ENCODE results near the gene ITGB5. TPM values are rescaled to one million over a fixed set of nuclear protein-coding genes. Genes with fewer than 3 reads are reported as not detected.

ITGB5 gene
- total RNA-seq, 1 experiment from 2014 or later = 77.8 TPM

GRCh38 chr3:124887932-124888298 lies 750 bp upstream of the ITGB5 start (continued):
- TF ChIP-seq ZBTB33 (IDR thresholded peaks at IDR 0.05; ENCODE audit: extremely low read depth, insufficient replicate concordance, low read length) = no peak

DNA sequence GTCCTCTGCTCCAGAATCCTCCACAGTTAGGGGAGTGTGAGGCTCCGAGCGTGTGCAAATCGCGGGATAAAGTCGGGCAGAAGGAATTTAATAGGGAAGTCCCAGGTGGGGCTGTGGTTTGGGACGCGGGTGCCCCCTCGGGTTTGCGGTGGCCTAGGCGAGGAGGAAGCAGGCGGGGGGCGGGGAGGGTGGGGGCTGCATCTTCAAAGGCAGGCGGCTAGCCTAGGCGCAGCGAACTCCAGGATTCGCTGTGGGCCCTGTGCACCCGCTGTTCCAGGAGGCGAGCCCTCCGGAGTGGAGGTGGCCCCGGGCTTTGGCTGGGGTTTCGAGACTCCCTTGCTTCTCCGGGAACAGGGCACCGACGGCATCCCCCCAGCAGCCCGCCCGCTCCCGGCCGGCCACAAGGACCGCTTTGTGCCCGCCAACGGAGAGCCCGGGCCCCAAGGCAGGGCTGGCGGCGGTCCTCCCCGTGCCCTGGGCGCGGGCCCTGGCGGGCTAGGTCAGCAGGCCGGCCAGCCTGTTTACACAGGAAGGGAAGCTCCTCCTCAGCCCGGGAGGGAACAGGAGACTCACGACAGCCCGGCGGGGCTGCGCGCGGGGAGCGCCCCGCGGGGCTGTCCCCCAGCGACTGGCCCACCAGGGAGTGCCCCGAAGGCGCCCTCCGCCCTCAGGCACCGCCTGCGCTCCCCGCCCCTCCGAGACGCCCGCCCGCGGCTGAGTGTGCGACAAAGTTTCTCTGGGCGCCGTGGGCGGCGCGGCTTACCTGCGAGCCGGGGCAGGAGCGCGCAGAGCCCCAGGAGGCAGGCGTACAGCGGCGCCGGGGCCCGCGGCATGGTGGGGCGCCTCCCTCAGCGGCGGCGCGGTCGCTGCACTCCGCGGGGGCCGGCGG lies 753 bp downstream of the ITGB5 start:
- ChIA-PET RAD21 (ENCODE audit: low non-redundant PET in 1 of 2, low total read pairs in 2 of 2, uncharacterized antibody in 2 of 2, unreplicated experiment in 2 of 2) (no interaction called here), CTCF (interaction anchor here (1.0 to 1.4 kb wide), 3 partner anchors 15 to 125 kb away, joined by 4 to 6 read pairs (median 4); no protein-coding TSS in a partner anchor), POLR2A (no interaction called here)
- no peaks in the 10 kb centered on the region for H4K20me1 ChIP-seq (ENCODE audit: insufficient read depth)
- H3K27me3 ChIP-seq (ENCODE audit: insufficient read depth, low read length) = no peaks in the 10 kb centered on the region
- peak overlapping the region; percentile 77 for H3K9ac ChIP-seq (ENCODE audit: low read length)
- H3K27ac ChIP-seq (ENCODE audit: low read depth, low read length) = peak overlapping the region; percentile 88
- ATAC-seq (peak; percentile 59), DNase-seq (ENCODE audit: low read depth, low spot score) (no peak)
- BruUV-seq (replicated peaks) = no TSS peak
- H3K9me3 ChIP-seq (ENCODE audit: control insufficient read depth in 1 of 2, insufficient read depth in 1 of 2, low read depth in 1 of 2, low read length in 2 of 2) = no peaks in the 10 kb centered on the region
- H3K36me3 ChIP-seq (ENCODE audit: control insufficient read depth in 1 of 2, insufficient read depth in 2 of 2, low read length in 2 of 2) = no peaks in the 10 kb centered on the region
- intact Hi-C loops (cut with micrococcal nuclease) = loop anchor here (1.0 kb wide), 3 partner anchors 7 to 117 kb away; no protein-coding TSS in a partner anchor
- H2AFZ ChIP-seq (ENCODE audit: low read depth, low read length, poor library complexity, severe bottlenecking) = no peak overlapping the region
- H3K4me2 ChIP-seq (ENCODE audit: low read length) = peak overlapping the region; percentile 97
- H3K4me1 ChIP-seq (ENCODE audit: control insufficient read depth in 1 of 2, insufficient read depth in 2 of 2, low read length in 2 of 2) = peaks cover 44 to 63% of the 10 kb centered on the region in 2 experiments
- H3K9me2 ChIP-seq (ENCODE audit: insufficient read depth) = no peaks in the 10 kb centered on the region
- H3K4me3 ChIP-seq (replicated peaks in 1 of 2; ENCODE audit: low read depth in 1 of 2, low read length in 2 of 2) = peak overlapping the region; percentile 61 to 78
- peaks cover 23% of the 10 kb centered on the region for H3K79me2 ChIP-seq (ENCODE audit: insufficient read depth, low read length)
- TF ChIP-seq JUND (IDR thresholded peaks at IDR 0.05) (no peak), SRF (IDR thresholded peaks at IDR 0.05; ENCODE audit: low read depth) (no peak), ELF1 (IDR thresholded peaks at IDR 0.05; ENCODE audit: borderline replicate concordance, low read depth) (no peak), EZH2 (IDR thresholded peaks at IDR 0.05) (no peak), SIN3A (IDR thresholded peaks at IDR 0.05; ENCODE audit: low read depth) (no peak; the same call in 1 of the 2 replicates), FOSL1 (IDR thresholded peaks at IDR 0.05; ENCODE audit: low read depth) (no peak), CTCF (IDR thresholded peaks at IDR 0.05 in 2 of 3, conservative IDR thresholded peaks at IDR 0.05 in 1 of 3; ENCODE audit: borderline replicate concordance in 1 of 3, insufficient read depth in 1 of 3, low read depth in 2 of 3, low read length in 2 of 3) (no peak), POLR2A (IDR thresholded peaks at IDR 0.05; ENCODE audit: borderline replicate concordance, extremely low read depth, insufficient read depth, insufficient read length) (peak; percentile 20), ZFX (IDR thresholded peaks at IDR 0.05) (no peak; the same call in 1 of the 2 replicates), CBX3 (IDR thresholded peaks at IDR 0.05; ENCODE audit: low read depth) (no peak), EZH2phosphoT487 (IDR thresholded peaks at IDR 0.05; ENCODE audit: borderline replicate concordance) (no peak), TCF7L2 (IDR thresholded peaks at IDR 0.05; ENCODE audit: borderline replicate concordance, extremely low read depth, insufficient read depth, insufficient read length) (peak; percentile 84), YY1 (IDR thresholded peaks at IDR 0.05; ENCODE audit: extremely low read depth, insufficient replicate concordance, low read depth, low read length) (no peak)
- TF ChIP-seq, protein P1, sequence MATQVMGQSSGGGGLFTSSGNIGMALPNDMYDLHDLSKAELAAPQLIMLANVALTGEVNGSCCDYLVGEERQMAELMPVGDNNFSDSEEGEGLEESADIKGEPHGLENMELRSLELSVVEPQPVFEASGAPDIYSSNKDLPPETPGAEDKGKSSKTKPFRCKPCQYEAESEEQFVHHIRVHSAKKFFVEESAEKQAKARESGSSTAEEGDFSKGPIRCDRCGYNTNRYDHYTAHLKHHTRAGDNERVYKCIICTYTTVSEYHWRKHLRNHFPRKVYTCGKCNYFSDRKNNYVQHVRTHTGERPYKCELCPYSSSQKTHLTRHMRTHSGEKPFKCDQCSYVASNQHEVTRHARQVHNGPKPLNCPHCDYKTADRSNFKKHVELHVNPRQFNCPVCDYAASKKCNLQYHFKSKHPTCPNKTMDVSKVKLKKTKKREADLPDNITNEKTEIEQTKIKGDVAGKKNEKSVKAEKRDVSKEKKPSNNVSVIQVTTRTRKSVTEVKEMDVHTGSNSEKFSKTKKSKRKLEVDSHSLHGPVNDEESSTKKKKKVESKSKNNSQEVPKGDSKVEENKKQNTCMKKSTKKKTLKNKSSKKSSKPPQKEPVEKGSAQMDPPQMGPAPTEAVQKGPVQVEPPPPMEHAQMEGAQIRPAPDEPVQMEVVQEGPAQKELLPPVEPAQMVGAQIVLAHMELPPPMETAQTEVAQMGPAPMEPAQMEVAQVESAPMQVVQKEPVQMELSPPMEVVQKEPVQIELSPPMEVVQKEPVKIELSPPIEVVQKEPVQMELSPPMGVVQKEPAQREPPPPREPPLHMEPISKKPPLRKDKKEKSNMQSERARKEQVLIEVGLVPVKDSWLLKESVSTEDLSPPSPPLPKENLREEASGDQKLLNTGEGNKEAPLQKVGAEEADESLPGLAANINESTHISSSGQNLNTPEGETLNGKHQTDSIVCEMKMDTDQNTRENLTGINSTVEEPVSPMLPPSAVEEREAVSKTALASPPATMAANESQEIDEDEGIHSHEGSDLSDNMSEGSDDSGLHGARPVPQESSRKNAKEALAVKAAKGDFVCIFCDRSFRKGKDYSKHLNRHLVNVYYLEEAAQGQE (IDR thresholded peaks at IDR 0.05; ENCODE audit: low read depth) = no peak
- TF ChIP-seq, protein P2, sequence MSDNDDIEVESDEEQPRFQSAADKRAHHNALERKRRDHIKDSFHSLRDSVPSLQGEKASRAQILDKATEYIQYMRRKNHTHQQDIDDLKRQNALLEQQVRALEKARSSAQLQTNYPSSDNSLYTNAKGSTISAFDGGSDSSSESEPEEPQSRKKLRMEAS (IDR thresholded peaks at IDR 0.05) = peak; percentile 9
